ENCODE data around the gene HYAL3.
A peak's percentile ranks its signal among the peaks of the same experiment; 100 is the strongest.

Gene HYAL3

GRCh38 chr3:50327943-50328691 lies 28.9 kb upstream of the HYAL3 start, which contains the start of gene TUSC2:
TSS of gene TUSC2 (minus strand) at chr3:50328223. CDS start at chr3:50328099, 124 bp downstream.
- in situ Hi-C loops (cut with HindIII; ENCODE audit: low sequenced_read_pairs), result no loop called here
- peak within 1 kb of the TSS; percentile 88 for H3K4me3 ChIP-seq (ENCODE audit: low read depth, low read length)
- DNase-seq (ENCODE audit: low read depth), result peak; percentile 91
- TF ChIP-seq CTCF (IDR thresholded peaks at IDR 0.05; ENCODE audit: low read depth, low read length, missing control alignments), result no peak

- peak overlapping the region; percentile 88 for H3K4me3 ChIP-seq (ENCODE audit: low read depth, low read length)
- in situ Hi-C loops (cut with HindIII; ENCODE audit: low sequenced_read_pairs), result no loop called here
- no peak for TF ChIP-seq CTCF (IDR thresholded peaks at IDR 0.05; ENCODE audit: low read depth, low read length, missing control alignments)
- DNase-seq (ENCODE audit: low read depth), result no peak
Observed at GRCh38 chr3:50327129-50327528, 27.9 kb upstream of the HYAL3 start.

GRCh38 chr3:50326182-50326541 lies 27.0 kb upstream of the HYAL3 start:
- DNase-seq (ENCODE audit: low read depth), result no peak
- TF ChIP-seq CTCF (IDR thresholded peaks at IDR 0.05; ENCODE audit: low read depth, low read length, missing control alignments), result no peak
- in situ Hi-C loops (cut with HindIII; ENCODE audit: low sequenced_read_pairs), result no loop called here
- no peak overlapping the region for H3K4me3 ChIP-seq (ENCODE audit: low read depth, low read length)

GRCh38 chr3:50325497-50326181 lies 26.4 kb upstream of the HYAL3 start:
- DNase-seq (ENCODE audit: low read depth), result no peak
- no peak for TF ChIP-seq CTCF (IDR thresholded peaks at IDR 0.05; ENCODE audit: low read depth, low read length, missing control alignments)
- no peak overlapping the region for H3K4me3 ChIP-seq (ENCODE audit: low read depth, low read length)
- in situ Hi-C loops (cut with HindIII; ENCODE audit: low sequenced_read_pairs), result no loop called here

GRCh38 chr3:50325113-50325480 lies 25.9 kb upstream of the HYAL3 start:
- DNase-seq (ENCODE audit: low read depth), result no peak
- in situ Hi-C loops (cut with HindIII; ENCODE audit: low sequenced_read_pairs), result no loop called here
- no peak for TF ChIP-seq CTCF (IDR thresholded peaks at IDR 0.05; ENCODE audit: low read depth, low read length, missing control alignments)
- no peak overlapping the region for H3K4me3 ChIP-seq (ENCODE audit: low read depth, low read length)

- TF ChIP-seq CTCF (IDR thresholded peaks at IDR 0.05; ENCODE audit: low read depth, low read length, missing control alignments), result peak; percentile 92
- no peak overlapping the region for H3K4me3 ChIP-seq (ENCODE audit: low read depth, low read length)
- DNase-seq (ENCODE audit: low read depth), result peak; percentile 46
- in situ Hi-C loops (cut with HindIII; ENCODE audit: low sequenced_read_pairs), result no loop called here
Observed at GRCh38 chr3:50324351-50325112, 25.3 kb upstream of the HYAL3 start.

Measured in astrocyte of the cerebellum (primary cell).